Stimulated activated CD8-positive, alpha-beta memory T cell treated with anti-CD3 and anti-CD28 coated beads, Interleukin-15, amount 100 ng/mL, for 1 hour (primary cell): ENCODE results near the gene OR2C3.
"Not testable (repeated sequence)": the region's sequence is repeated elsewhere in the genome, so short reads cannot be mapped to it uniquely, and the experiment has no call there.

Source experiments
- DNase-seq: peaks from one replicate; pipeline ENCODE4 v3.0.0-alpha.2; 2020; ENCODE audit warnings: low read depth

The OR2C3 gene

DNA sequence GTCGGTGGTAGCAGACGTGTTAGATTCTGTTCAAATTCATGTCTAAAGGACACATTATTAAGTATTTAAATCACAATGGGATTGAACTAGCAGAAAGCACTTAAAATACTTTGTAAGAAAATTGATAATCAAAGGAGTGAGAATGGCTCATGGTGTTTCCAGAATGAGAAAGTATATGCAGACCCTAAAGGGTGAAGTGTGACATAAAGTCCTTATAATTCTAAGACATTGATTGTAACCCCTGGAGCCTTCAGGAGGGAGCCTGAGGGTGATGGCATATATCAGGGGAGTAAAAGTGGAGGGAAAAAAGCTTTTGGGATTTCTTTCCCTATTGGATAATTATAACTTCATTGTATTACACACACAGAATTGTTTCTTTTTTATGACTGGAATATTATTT, at the start of gene OR2C3:
Gene OR2C3, minus strand, starts transcription at position 101 of the 400 bp plus-strand sequence. CDS start 3,929 bp downstream, outside the sequence.
- no peak for DNase-seq

DNA sequence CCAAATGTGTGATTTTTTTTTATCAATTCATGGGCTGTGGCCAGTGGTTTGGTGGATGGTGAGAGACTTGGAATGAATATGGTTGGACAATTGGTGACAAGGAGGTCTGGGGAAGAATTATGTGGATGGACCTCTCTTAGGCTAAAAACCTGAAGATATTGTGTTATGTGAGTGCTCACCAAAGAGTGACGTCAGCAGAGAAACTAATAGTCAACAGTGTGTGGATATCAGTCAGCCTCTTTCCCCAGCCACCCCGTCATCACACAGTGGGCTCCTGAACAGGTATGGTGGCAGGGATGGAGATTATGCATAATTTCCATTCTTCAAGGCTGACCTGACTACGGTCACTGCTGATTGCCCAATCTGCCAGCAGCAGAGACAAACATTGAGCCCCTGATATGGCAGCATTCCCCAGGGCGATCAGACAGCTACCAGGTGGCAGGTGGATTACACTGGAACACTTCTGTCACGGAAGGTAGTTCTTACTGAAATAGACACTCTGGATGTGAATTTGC, 42.8 kb upstream of the OR2C3 start:
- no peak for DNase-seq

DNA sequence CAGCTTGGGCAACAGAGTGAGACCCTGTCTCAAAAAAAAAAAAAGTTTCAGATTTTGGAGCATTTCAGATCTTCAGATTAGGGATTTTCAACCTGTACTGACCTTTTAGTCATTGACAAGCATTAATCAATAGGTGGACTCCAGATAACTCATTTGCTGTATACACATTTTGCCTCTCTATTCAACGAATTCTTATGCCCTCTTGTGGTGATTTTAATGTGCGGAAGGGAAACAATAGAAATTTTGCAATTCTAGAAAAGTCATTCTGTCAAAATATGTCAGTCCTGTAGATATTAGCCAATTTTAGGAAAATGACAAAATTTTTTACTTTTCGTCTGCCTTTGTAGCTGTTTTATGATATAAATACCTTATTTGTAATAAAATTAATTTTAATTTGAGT, 40.3 kb upstream of the OR2C3 start:
- DNase-seq: no peak

DNA sequence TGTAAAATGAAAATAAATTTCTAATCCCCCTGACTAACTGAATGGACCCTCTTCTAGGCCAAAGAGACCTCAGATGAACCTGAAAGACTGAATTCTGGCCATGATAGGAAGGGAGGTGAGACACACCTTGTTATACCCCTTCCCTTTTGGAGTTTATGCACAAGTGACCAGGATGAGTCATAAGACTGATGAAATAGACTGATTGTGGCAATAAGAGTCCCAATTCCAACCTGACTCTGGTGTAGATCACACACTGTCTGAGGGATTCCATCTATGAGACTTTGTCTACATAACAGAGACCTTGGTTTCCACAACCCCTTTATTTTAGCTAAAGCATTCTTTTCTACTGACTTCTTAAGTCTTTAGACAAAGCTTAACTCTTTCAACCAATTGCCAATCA, 38.4 kb upstream of the OR2C3 start:
- no peak for DNase-seq

DNA sequence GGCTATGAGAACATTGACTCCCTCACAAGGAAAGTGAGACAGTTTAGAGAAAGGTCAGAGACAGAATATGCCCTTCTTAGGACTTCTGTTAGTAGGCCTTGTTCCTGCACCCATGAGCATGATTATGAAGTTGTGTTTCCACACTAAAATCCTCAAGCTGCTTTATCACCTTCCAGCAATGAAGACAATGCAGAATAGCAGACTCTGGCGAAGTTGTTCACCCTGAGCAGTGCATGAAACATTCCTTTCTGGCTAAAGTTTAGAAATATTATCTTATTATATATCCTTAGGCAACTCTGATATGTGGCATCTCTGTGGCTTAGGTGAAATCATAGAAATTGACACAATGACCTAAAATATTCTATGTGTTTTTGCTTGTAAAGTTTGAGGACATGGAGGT, 38.0 kb upstream of the OR2C3 start:
- no peak for DNase-seq

DNA sequence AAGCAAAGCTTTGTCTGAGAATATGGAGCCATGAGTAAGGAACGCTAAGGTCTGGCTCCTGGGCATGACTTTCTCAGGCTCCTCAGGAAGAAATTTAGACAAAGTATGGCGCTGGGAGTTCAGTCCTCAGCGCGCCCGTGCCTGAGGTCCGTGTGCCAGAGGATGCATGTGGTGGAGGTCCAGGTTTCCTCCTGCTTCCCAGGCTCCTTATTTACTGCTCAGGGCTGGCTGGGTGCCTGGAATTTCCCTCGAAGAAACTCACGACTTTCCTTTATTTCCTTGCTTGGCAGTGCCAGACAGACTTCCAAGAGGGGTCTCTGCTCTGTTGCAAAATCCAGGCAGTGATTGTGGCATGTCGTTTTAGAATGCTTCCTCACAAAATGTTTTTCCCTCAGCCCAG, 26.0 kb upstream of the OR2C3 start:
- DNase-seq: no peak

DNA sequence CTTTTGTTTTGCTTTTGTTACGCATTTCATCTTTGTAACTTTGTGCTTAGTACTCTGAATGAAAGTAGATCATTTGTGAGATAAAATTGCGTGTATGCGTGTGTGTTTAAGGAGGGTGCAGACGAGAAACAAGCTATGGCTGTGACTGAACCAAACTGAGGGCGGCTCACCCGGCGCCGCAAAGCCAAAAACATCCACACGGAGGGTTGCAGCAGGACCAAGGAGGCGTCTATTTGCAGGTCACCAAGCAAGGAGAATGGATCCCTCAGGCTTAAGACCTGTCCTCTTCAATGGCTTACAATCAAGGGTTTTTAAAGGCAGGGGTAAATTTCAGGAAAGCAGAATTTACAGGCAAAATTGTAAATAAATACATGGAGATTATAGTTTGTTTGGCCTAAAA, 25.5 kb upstream of the OR2C3 start:
- DNase-seq: no peak

DNA sequence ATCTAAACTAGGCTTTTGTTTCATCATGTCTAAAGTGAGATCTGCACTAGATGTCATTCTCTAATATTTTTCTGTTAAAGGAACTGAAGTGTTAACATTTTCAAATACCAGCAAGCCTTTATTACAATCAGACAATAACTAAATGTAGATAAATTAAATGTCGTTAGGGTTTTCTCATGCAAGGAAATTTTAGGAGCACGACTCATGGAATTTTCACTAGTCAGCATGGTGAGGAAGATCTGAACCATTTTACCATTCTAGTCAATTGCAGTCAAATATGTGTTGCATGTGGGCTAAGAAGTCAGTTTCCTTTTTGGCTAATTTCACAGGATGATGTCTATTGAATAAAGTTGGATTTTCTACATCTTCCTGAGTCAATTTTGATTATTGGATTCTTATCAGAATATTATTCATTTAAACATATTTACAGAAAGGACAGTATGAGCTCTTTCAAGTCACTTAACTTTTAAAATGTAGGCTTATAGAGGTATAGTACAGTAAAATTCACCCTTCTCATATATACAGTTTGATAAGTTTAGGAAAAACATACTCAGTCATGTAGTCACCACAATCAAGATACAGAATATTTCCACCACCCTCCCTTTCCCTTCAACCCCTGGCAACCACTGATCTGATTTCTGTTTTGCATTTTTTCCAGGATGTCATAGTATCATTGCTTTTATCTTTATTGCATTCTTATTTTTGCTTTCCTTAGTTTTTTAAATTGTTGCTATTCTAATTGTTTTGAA, 21.9 kb upstream of the OR2C3 start:
- no peak for DNase-seq

DNA sequence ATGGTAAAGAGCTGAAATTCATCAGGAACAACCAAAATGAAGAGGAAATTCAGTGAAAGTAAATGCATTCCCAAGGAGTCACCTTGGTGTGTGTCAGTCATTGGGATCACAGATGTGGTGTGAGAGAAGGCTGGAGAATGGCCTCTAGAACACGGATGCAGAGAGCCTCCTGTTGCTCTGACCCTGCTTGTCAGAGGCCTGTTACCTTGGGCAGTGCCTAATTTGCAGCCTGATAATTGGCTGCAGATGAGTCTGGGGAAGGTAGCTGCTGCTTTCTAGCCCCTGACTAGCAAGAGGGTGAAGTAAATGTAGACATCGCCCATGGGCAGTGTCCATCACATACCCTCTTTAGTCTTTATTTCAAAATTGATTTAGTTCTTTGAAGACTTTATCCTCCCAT, 16.0 kb upstream of the OR2C3 start:
- DNase-seq: no peak

DNA sequence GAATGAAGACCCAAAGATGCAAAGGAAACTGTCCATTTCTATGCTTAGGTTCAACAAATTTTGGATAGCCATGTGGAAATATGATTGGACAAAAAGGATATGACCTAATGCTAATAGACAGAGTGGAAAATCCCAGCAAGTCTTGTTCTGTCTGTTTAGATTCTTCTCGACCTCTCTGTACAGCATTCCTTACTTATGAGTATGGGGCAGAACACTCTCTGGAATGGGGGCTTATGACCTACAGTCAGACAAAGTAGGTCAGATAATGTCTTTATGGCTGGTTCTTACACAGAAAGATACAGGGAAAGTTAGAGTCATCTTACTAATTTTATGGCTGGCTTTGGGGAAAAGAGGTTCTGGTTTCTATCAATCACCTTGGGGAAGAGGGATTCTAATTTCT, 15.5 kb upstream of the OR2C3 start:
- no peak for DNase-seq

DNA sequence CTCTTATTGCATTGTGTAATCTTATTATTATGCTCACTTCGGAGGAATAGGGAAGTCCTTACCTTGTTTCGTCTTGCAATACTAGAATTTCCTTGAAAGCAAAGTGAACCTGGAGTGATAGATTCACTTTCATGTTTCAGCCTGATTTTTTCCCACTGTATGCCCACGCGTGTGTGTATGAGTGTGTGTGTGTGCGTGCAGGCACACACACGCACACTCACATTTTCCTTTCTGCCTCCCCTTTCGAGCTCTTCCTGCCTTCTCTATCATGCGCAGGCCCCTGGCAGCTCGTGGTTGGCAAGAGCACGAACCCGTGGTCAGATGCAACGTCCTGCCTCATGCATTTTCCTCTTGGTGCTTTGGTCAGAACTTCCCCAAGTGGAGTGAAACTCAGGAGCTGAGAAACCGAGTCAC, 12.5 kb upstream of the OR2C3 start, which contains the start of gene GCSAML:
Gene GCSAML, plus strand, starts transcription at position 366 of the 414 bp plus-strand sequence. CDS start 58 bp downstream, outside the sequence.
- no peak for DNase-seq

DNA sequence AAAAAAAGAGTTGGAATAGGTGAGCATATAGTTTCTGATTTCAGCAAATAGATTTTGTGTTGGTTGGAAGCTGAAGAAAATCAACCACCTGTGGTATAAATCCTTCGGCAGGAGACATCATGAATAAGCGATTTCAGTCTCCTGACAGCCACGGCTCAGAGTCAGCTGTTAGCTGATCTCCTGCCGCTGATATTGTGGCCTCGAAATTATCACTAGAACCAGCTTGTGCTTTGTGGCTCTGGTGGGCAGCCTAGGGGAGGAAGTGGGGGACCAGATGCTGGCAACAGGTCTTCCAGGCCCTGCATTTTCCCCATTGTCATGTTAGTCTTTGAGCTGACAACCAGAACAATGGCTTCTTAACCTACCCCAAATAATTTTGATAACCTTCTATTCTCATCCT, 11.9 kb upstream of the OR2C3 start:
- no peak for DNase-seq

DNA sequence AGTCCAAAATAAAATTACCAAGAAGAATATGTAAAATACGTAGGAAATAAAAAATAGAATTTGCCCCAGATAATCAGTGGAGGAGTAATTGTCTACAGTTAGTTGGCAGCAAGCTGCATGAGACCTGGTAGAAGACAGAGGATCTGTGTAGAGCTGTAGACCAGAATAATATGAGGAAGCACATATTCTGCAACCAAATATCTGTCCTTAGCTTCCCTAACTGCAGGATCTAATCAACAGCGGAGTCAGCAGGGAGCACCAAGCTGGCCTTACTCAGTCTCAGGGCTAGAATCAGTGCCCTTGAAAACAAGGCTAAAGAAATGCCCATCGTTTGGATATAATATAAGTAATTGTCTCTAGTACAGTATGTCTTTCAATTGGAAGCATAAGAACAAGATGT, 6.6 kb upstream of the OR2C3 start:
- no peak for DNase-seq

DNA sequence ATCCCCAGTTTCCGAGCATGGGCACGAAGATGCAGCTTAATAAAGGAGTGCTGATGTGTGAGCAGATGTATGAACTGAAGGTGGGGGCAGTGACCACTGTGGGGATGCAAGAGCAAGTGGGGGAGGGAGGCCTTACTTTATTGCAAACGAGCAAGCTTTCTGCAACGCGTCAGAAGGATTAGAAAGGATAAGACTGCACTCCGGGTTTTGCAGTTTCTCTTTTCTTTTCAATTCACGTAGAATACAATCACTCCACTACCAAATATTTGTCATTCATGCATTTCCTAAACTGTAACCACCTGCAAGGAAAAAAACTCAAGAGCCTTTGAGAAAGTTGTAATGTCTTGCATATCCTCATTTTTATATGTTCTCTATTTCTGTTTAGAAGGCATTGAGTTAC, 4.3 kb upstream of the OR2C3 start:
- no peak for DNase-seq

DNA sequence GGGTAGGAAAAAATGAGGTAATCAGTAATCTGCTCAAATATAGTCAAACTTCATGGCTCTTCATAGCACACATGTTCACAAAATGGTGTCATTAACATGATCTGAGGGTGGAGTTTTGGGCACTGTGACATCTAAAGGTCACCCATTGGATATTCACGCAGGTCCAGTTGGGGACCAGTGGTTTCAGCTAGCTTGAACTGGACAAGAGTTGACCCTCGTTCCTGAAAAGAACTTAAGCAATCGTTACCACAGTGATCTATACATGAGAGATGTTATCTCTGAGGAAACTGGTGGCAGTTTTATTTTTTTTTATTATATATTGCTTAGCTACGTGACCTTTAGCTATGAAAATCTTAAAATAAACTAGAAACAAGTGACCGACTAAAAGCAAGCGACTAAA, 3.0 kb upstream of the OR2C3 start:
- no peak for DNase-seq

DNA sequence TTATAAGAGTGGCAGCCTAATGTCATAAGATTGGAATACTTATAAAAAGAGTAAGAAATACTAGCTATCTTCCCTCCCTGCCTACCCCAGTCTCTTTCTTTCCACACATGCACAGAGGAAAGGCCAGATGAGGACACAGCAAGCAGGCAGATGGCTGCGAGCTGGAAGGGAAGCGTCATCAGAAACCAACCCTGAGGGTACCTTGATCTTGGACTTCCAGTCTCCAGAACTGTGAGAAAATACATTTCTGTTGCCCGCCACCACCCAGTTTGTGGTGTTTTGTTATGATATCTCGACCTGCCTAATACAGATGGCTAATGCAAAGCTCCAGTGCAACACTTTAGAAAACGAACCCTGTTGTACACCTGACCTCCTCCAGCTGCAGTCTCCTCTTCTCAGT, 2.3 kb upstream of the OR2C3 start:
- DNase-seq: no peak

DNA sequence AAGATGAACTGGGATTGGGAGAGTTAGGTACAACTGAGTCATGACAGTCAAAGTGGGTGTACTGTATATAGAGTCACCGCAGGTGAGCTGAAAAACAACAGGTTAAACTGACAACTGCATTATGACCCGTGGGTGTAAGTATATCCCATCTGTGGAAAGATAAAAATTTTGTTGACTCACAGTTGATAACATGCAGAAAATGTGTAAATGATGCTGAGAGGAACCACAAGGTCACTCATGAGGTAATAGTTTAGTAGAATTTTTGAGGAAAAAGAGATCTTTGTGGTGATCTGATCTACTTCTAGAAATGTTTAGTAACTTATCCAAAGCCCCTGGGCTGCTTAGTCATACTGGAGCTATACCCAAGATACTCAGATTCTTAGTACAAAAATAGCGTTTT, 838 bp downstream of the OR2C3 start:
- no peak for DNase-seq

DNA sequence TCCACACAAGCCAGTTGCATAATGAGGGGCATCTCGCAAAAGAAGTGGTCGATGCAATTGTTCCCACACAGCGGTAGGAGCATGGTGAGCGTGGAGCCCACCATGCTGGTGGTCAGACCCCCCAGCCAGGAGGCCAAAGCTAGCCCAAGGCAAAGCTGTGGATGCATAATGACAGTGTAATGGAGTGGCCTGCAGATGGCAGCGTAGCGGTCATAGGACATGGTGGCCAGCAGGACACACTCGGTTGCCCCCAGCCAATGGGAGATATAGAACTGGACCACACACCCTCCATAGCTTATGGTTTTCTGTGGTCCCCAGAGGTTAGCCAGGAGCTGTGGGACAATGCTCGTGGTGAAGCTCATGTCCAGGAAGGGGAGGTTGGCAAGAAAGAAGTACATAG, 4.3 kb downstream of the OR2C3 start:
- no peak for DNase-seq

DNA sequence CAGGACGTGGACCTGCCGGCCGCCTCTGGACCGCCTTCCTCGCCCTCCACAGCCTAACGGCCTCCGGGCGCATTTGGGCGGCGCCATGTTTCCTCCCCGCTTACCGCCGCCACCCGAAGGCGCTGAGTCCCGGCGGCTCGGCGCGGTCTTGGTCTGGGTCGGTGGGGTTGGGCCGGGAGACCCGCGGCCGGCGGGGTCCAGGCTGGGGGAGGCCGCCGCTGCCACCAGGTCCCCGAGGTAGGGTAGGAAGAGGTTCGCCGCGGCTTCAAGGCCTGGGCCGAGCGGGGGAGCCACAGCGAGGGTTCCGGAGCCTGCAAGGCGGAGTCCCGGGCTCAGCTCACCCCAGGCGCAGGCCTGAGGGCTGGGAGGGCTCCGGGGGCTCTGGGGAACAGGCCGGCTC, 5.5 kb downstream of the OR2C3 start:
- no peak for DNase-seq

DNA sequence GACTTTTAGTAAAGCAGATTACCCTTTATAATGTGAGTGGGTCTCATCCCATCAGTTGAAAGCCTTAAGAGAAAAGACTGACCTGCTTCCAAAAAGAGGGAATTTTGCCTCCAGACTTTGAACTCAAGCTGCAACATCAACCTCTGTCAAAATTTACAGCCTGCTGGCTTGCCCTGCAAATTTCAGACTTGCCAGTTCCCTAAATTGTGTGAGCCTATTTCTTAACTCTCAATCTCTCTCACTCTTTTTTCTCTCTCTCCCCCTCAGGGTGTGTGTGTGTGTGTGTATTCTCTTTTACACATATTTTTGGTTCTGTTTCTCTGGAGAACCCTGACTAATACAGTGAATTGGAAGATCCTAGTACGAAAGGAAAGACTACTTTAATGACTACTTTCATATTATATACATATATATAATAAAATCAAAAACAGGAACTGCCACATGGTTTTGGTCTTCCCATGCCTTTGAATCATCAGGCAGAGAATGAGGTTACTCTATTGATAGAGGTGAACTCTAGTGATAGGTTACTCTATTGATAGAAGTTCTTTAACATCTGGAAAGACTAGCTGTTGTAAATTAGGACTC, 6.4 kb downstream of the OR2C3 start:
- no peak for DNase-seq

DNA sequence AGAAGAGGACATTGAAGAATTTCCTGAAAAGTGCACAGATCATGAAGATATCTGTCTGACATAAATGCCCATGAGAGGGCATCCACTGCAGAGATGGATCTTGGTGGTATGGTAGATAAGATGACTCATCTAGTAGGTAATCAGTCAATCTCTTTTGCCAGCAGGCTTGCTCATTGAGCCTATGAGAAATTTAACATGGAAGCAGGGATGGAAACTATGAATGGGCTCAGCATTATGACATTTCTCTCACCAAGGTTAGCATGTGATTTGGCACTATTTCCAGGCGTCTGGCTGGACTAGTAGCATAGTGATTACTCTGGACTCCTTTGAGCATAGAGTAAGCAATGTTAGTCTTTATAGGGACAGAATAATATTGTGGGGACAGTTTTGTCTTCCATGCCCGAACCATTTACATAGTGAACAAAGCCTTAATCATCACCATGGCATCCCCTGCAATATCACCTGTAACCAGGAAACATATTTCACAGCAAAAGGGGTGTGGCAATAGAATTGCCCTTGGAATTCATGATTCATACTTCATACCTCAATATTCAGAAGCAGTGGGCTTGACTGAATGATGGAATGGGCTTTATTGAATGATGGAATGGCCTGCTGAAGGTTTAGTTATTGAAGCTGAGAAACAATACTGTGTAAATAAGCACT, 7.3 kb downstream of the OR2C3 start:
- no peak for DNase-seq

DNA sequence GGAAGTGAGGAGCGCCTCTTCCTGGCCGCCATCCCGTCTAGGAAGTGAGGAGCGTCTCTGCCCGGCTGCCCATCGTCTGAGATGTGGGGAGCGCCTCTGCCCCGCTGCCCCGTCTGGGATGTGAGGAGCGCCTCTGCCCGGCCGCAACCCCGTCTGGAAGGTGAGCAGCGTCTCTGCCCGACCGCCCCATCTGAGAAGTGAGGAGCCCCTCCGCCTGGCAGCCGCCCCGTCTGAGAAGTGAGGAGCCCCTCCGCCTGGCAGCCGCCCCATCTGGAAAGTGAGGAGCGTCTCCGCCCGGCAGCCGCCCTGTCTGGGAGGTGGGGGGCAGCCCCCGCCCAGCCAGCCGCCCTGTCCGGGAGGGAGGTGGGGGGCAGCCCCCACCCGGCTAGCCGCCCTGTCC, 14.4 kb downstream of the OR2C3 start:
- DNase-seq: not testable (repeated sequence)

DNA sequence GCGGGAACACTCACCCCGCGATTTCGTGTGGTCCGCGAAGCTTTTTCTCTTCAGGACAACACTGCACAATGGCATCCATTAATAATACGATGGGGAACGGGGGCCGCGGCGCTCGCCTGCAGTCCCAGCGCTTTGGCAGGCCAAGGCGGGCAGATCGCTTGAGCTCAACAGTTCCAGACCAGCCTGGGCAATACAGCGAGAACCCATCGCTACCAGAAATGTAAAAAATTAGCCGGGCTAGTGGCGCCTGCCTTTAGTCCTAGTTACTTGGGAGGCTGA, 17.7 kb downstream of the OR2C3 start:
- no peak for DNase-seq
